Effector memory CD4-positive, alpha-beta T cell (primary cell): ENCODE results near the gene TRAFD1.

Experiments used
- DNase-seq, 3 donors: peaks; one replicate each; pipeline ENCODE4 v3.0.0-alpha.2; 2020
- H3K27ac ChIP-seq: 2 replicates; pipeline ENCODE4 v1.7.0; 2013; ENCODE audit warnings: mild to moderate bottlenecking, low read length, moderate library complexity; ENCODE audit not compliant: insufficient read depth, poor library complexity, severe bottlenecking
- H3K27me3 ChIP-seq: replicated peaks from 2 replicates; pipeline ENCODE4 v1.7.0; 2013; ENCODE audit warnings: mild to moderate bottlenecking, low read length; ENCODE audit not compliant: insufficient read depth, control insufficient read depth, poor library complexity, severe bottlenecking
- H3K36me3 ChIP-seq: 2 replicates; pipeline ENCODE4 v1.7.0; 2013; ENCODE audit warnings: mild to moderate bottlenecking, low read length, moderate library complexity; ENCODE audit not compliant: control insufficient read depth, insufficient read depth
- H3K4me1 ChIP-seq: 2 replicates; pipeline ENCODE4 v1.7.0; 2013; ENCODE audit warnings: low read length, mild to moderate bottlenecking; ENCODE audit not compliant: control insufficient read depth, insufficient read depth, poor library complexity, severe bottlenecking
- H3K4me3 ChIP-seq: 2 replicates; pipeline ENCODE4 v1.7.0; 2013; ENCODE audit warnings: low read length, low read depth, mild to moderate bottlenecking; ENCODE audit not compliant: insufficient read depth, poor library complexity, severe bottlenecking
- H3K9me3 ChIP-seq: 2 replicates; pipeline ENCODE4 v1.7.0; 2013; ENCODE audit warnings: mild to moderate bottlenecking, low read length, moderate library complexity; ENCODE audit not compliant: control insufficient read depth

TRAFD1 gene

DNA sequence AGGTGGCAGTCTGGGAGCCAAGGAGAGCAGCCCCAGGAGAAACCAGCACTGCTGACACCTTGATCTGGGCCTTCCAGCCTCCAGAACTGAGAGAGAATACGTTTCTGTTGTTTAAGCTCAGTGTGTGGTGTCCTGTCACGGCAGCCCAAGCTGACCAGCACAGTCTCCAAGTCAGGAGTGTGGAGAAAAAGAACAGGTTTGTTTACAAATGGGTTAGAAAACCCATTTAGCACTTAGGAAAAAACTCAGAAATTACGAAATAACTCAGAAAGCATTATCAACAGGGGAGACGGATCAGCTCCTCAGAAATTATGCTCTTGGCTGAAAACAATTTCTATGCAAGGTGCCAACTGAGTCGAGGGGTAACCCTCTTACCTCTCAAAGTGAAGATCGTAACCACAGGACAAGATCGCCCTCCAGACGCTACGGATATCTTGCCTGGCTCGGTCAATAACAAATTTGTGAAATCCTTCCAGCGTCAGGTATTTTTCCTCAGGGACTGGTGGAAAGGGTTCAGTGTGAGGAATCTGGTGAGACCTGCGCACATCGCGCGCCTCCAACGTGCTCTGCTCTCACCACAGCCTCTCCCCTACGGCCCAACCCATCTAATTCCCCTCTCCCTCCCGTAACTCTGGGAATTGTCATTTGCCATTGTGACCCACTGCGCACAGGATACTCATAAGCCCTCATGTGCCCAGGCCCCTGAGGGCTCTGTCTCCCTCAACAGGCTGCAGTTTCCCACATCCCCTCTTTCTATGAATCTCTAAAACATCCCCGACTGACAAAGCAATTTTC, 50.2 kb downstream of the TRAFD1 start:
- no peak for DNase-seq
- H3K36me3 ChIP-seq, result peaks cover 36% of the 10 kb centered on the region
- H3K27me3 ChIP-seq, result no peaks in the 10 kb centered on the region
- H3K27ac ChIP-seq, result no peak overlapping the region
- no peaks in the 10 kb centered on the region for H3K4me1 ChIP-seq
- H3K9me3 ChIP-seq, result no peaks in the 10 kb centered on the region
- no peak overlapping the region for H3K4me3 ChIP-seq

DNA sequence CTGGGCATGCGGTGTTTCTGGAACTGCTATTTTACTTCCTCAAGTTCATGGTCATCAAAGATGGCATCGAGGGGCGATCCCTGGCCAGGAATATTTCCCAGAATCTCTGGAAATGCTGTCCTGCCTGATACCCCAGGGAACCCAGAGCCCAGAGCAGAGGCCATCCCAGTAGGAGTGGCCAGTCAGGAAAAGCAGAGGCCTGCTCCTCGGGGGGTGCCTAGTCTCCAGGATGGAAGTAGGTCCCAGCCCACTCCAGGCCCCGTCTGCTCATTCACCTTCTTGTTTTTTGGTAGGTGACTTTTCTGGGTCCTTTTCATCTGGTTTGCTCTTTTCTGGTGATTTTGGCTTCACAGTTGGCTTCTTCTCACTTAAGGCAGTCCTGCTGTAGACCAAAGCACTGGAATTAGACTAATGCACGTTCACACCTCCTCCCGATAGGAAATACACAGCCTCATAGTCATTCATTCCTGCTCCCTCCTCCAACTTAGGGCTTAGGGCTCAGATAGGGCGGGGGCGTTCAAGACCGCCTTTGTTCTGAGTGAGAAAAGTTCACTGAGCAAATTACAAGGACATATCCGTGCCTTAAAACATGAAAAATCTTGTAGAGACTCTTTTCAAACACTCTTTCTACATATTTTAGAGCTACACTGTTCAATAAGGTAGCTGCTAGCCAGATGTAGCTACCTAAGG, 51.1 kb downstream of the TRAFD1 start:
- H3K9me3 ChIP-seq, result no peaks in the 10 kb centered on the region
- H3K27ac ChIP-seq, result no peak overlapping the region
- no peak for DNase-seq
- H3K4me3 ChIP-seq, result no peak overlapping the region
- peaks cover 36% of the 10 kb centered on the region for H3K36me3 ChIP-seq
- no peaks in the 10 kb centered on the region for H3K27me3 ChIP-seq
- H3K4me1 ChIP-seq, result no peaks in the 10 kb centered on the region

GRCh38 chr12:112178796-112179195, 53.4 kb downstream of the TRAFD1 start:
- DNase-seq, result no peak
- Histone ChIP-seq H3K9me3 (no peaks in the 10 kb centered on the region), H3K36me3 (peaks cover 36% of the 10 kb centered on the region), H3K27ac (no peak overlapping the region), H3K27me3 (no peaks in the 10 kb centered on the region), H3K4me1 (no peaks in the 10 kb centered on the region), H3K4me3 (no peak overlapping the region)

DNA sequence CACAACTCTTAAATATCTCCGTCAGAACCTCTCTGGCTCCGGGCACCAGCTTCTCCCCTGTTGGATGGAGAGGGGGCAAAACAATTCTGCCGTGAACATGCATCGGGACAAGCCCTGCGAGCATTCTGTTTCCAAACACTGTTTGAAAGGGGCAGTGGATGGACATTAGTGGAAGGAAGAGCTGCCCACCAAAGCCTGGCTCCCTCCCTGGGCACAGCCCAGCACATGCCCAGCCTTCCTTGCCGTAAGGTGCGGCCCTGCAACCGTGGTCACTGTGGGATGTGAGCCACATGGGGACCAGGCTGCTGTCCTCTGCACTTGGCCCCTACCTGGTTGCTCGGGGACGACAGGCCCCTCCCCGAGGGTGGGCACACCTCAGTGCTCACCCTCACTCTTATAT, 54.0 kb downstream of the TRAFD1 start:
- Histone ChIP-seq H3K27me3 (no peaks in the 10 kb centered on the region), H3K27ac (no peak overlapping the region), H3K36me3 (peaks cover 37% of the 10 kb centered on the region), H3K9me3 (no peaks in the 10 kb centered on the region), H3K4me3 (no peak overlapping the region), H3K4me1 (no peaks in the 10 kb centered on the region)
- DNase-seq, result no peak

DNA sequence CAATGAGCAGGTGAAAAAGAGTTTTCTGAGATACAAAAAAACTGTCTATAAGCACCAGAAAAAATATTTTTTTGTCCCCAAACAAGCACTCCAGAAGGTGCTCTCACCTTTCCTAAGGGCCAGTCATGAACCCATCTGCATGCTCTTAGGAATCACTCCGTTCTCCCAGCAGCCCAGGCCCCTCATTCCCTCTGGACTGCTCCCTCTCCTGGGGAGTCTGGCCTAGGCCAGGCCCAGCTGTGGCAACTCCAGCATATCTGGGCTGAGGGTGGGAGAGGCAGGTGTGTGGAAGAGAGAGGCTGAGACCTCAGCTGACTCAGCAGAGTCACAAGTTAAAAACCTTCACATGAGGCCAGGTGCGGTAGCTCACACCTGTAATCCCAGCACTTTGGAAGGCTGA, 54.6 kb downstream of the TRAFD1 start:
- Histone ChIP-seq H3K9me3 (no peaks in the 10 kb centered on the region), H3K4me3 (no peak overlapping the region), H3K4me1 (no peaks in the 10 kb centered on the region), H3K36me3 (peaks cover 41% of the 10 kb centered on the region), H3K27ac (no peak overlapping the region), H3K27me3 (no peaks in the 10 kb centered on the region)
- DNase-seq, result no peak

DNA sequence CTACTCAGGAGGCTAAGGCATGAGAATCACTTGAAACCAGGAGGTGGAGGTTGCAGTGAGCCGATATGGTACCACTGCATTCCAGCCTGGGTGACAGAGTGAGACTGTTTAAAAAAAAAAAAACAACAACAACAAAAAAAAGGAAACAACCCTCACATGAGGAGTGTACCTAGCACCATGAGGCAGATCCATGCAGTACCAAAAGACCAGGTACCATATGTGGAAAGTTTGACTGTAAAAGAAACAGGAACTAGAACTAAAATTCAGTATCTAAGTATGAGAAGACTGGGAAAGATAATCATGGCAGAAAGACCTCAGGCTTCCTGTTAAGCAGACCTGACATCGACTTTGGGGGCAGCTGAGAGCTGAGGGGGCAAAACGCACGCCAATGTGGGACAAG, 55.1 kb downstream of the TRAFD1 start:
- DNase-seq, result no peak
- Histone ChIP-seq H3K36me3 (peaks cover 40% of the 10 kb centered on the region), H3K4me3 (no peak overlapping the region), H3K4me1 (no peaks in the 10 kb centered on the region), H3K27ac (no peak overlapping the region), H3K27me3 (no peaks in the 10 kb centered on the region), H3K9me3 (no peaks in the 10 kb centered on the region)

DNA sequence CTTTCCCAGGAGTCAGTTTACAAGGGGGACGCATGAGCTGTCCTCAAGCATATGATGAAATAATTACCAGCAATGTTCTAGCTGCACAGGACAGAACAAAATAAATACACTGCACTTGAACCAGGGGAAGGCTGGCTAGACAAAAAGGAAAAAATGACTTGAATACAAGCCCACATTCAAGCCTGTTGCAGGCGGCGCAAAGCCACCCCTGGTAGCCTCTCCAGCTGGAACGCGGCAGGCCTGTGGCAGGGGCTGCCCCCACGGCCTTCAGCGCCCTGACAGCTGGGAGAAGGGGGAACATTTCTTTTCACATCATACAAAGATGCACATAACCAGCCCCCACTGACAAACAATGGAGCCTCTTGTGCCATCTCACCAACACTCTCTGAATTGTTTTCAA, 57.1 kb downstream of the TRAFD1 start:
- H3K36me3 ChIP-seq, result peaks cover 32% of the 10 kb centered on the region
- no peaks in the 10 kb centered on the region for H3K9me3 ChIP-seq
- no peaks in the 10 kb centered on the region for H3K4me1 ChIP-seq
- DNase-seq, result no peak
- no peaks in the 10 kb centered on the region for H3K27me3 ChIP-seq
- no peak overlapping the region for H3K4me3 ChIP-seq
- no peak overlapping the region for H3K27ac ChIP-seq

DNA sequence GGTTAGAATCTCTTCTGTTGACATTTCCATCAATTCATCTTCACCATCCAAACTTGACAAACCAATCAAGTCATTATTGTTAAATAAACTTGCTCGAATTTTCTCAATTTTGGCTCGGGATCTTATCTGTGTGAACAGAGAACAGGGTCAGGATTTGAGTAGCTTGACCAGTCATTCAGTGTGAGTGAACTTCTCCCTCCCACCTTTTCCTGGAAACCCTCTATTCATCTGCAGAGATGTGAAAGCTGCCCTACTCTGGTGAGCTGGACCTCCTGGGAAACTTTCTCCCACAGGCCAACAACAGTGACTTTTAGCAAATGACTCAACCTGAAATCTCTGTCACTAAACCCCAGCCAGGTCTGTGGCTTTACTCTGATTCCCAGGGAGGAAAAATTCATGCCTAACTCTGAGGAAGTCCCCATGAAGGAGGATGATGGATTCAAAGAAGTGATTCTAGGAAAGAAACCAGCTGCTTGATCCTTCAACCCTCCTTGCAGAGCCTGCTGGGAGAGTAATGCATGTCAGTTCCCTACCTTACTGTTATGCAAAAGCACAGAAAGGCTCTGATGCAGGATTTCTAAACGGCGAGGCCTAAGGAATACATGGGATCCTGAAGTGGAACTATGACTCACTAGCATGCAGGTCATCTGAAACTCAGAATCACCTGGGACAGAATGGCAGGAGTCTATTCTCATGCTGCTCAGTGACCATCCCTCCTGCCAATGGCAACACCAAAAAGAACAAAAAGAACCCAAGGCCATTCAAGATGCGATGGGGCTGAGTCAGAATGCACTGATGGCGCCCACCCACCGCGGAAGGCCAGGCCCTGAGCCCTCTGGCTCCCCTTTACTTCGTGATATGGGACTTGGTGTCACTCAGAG, 58.0 kb downstream of the TRAFD1 start:
- Histone ChIP-seq H3K27ac (no peak overlapping the region), H3K4me1 (no peaks in the 10 kb centered on the region), H3K36me3 (peaks cover 26% of the 10 kb centered on the region), H3K9me3 (no peaks in the 10 kb centered on the region), H3K27me3 (no peaks in the 10 kb centered on the region), H3K4me3 (no peak overlapping the region)
- DNase-seq, result no peak

DNA sequence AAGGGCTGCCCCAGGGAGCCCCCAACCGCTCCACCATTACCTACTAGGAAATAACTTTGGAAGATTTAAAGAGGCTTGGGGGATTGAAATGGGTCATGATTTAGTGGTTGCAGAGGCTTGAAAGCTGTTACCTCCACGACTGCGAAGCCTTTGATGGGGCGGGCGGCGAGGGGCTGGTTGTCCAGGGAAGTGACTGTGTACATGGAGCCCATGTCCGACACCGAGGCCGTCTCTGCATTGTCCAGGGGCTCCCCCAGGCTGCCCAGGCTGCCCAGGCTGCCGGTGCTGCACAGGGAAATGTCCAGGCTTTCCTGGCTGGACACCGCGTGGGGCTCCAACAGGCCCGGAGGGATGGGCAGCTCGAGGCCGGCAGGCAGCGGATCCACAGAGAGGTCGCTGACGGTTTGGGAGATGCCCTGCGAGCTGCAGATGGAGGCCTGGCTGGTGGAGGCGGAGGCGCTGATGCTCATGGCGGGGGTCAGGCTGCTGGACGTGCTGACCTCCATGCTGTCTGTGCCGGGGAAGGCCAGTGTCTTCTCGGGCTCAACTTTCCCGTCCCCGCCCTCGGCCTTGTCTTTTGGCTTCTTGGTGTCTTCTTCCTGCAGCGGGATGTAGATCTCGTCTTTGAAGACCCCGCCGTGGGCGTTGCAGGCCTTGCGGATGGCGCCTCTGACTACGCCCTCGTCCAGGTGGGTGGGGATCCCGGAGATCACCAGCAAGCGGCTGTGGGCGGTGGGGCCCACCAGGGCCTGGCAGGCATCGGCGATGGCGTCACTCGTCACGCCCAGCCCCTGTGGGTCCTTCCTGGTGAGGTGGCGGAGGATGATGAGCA, 58.9 kb downstream of the TRAFD1 start:
- H3K27me3 ChIP-seq, result no peaks in the 10 kb centered on the region
- H3K9me3 ChIP-seq, result no peaks in the 10 kb centered on the region
- H3K27ac ChIP-seq, result no peak overlapping the region
- H3K4me3 ChIP-seq, result no peak overlapping the region
- DNase-seq, result no peak
- H3K4me1 ChIP-seq, result no peaks in the 10 kb centered on the region
- H3K36me3 ChIP-seq, result peaks cover 17% of the 10 kb centered on the region
